Chondrocyte (in vitro differentiated cells): ENCODE results near the gene SBNO2. TPM values are rescaled to one million over a fixed set of nuclear protein-coding genes. Genes with fewer than 3 reads are reported as not detected.
A peak's percentile ranks its signal among the peaks of the same experiment; 100 is the strongest.

Experiments
- DNase-seq: peaks from one replicate; pipeline ENCODE4 v3.0.0; 2021; ENCODE audit warnings: mixed read lengths, low spot score
- H3K27ac Mint-ChIP-seq: one replicate; pipeline ENCODE4 v1.8.0; 2021; ENCODE audit warnings: mild to moderate bottlenecking, moderate library complexity, mixed read lengths; ENCODE audit not compliant: unreplicated experiment
- H3K27me3 Mint-ChIP-seq: 2 replicates; pipeline ENCODE4 v1.8.0; 2021; ENCODE audit warnings: low read depth, mixed read lengths
- H3K36me3 Mint-ChIP-seq: 2 replicates; pipeline ENCODE4 v1.8.0; 2021; ENCODE audit warnings: low read depth, mixed read lengths
- H3K4me1 Mint-ChIP-seq: 2 replicates; pipeline ENCODE4 v1.8.0; 2021; ENCODE audit warnings: low read depth, mild to moderate bottlenecking, mixed read lengths
- H3K4me3 Mint-ChIP-seq: one replicate; pipeline ENCODE4 v1.8.0; 2021; ENCODE audit warnings: mild to moderate bottlenecking, moderate library complexity, mixed read lengths; ENCODE audit not compliant: unreplicated experiment
- H3K9me3 Mint-ChIP-seq: 2 replicates; pipeline ENCODE4 v1.8.0; 2021; ENCODE audit warnings: low read depth, mixed read lengths
- CTCF ChIP-seq: fragments of 200-600 bp; sonication (generic); IDR thresholded peaks from 2 replicates; pipeline ENCODE4 v1.5.0; 2021; ENCODE audit warnings: antibody characterized with exemption, mild to moderate bottlenecking, moderate library complexity
- total RNA-seq: library from RNA; stranded (reverse); gene quantifications from 3 replicates; pipeline ENCODE4 v1.2.1, GENCODE V29; 2021

The SBNO2 gene
- total RNA-seq, 1 donor from 2014 or later = 45.6 TPM

GRCh38 chr19:1066251-1066747 lies 107.8 kb downstream of the SBNO2 start:
- no peak overlapping the region for H3K4me3 Mint-ChIP-seq
- H3K36me3 Mint-ChIP-seq = no peaks in the 10 kb centered on the region
- no peak overlapping the region for H3K27ac Mint-ChIP-seq
- TF ChIP-seq CTCF = no peak
- peaks cover 3% of the 10 kb centered on the region for H3K4me1 Mint-ChIP-seq
- no peaks in the 10 kb centered on the region for H3K9me3 Mint-ChIP-seq
- no peak for DNase-seq
- peaks cover 15% of the 10 kb centered on the region for H3K27me3 Mint-ChIP-seq

- no peaks in the 10 kb centered on the region for H3K36me3 Mint-ChIP-seq
- H3K27me3 Mint-ChIP-seq = peaks cover 15% of the 10 kb centered on the region
- no peak for TF ChIP-seq CTCF
- H3K27ac Mint-ChIP-seq = no peak overlapping the region
- no peaks in the 10 kb centered on the region for H3K9me3 Mint-ChIP-seq
- no peak for DNase-seq
- no peak overlapping the region for H3K4me3 Mint-ChIP-seq
- H3K4me1 Mint-ChIP-seq = peaks cover 3% of the 10 kb centered on the region
These were observed 108.4 kb downstream of the SBNO2 start for GRCh38 chr19:1065606-1066109.

- Mint-ChIP-seq H3K27ac (no peak overlapping the region), H3K9me3 (no peaks in the 10 kb centered on the region), H3K4me1 (peaks cover 3% of the 10 kb centered on the region), H3K27me3 (peaks cover 13% of the 10 kb centered on the region), H3K4me3 (peak overlapping the region; percentile 9), H3K36me3 (no peaks in the 10 kb centered on the region)
- peak; percentile 80 for TF ChIP-seq CTCF
- no peak for DNase-seq
These were observed 109.1 kb downstream of the SBNO2 start for GRCh38 chr19:1064661-1065605.

GRCh38 chr19:1063909-1064660 lies 110.0 kb downstream of the SBNO2 start:
- no peak for TF ChIP-seq CTCF
- H3K27ac Mint-ChIP-seq = no peak overlapping the region
- no peak overlapping the region for H3K4me3 Mint-ChIP-seq

More at GRCh38 chr19:1063909-1064660, 110.0 kb downstream of the SBNO2 start:
- Mint-ChIP-seq H3K4me1 (peaks cover 3% of the 10 kb centered on the region), H3K36me3 (no peaks in the 10 kb centered on the region), H3K9me3 (no peaks in the 10 kb centered on the region), H3K27me3 (peaks cover 10% of the 10 kb centered on the region)
- DNase-seq = no peak
